Panc1 (cell line): Measurements from ENCODE around the gene PFN3. TPM values are rescaled to one million over a fixed set of nuclear protein-coding genes. Genes with fewer than 3 reads are reported as not detected.

Experiments used
- ATAC-seq: fragments of 200-7000 bp; cut with Tn5 transposase; 2 replicates; pipeline ENCODE4 v1.9.1; 2020; ENCODE audit warnings: mild to moderate bottlenecking, moderate library complexity
- BruUV-seq: library from RNA; stranded (reverse); fragments of 400-500 nt; replicated peaks from 2 replicates; lab custom pipeline; 2021; lab: Mats Ljungman, UMichigan
- CTCF ChIA-PET: fragments of 300-600 bp; sonication (Branson Sonifier 250); formaldehyde crosslinking; loops from one replicate; lab custom pipeline; 2022; ENCODE audit warnings: antibody characterized with exemption; lab: Charles Lee
- POLR2A ChIA-PET: fragments of 300-600 bp; sonication (Branson Sonifier 250); formaldehyde crosslinking; loops from one replicate; lab custom pipeline; 2022; ENCODE audit warnings: antibody characterized with exemption; lab: Charles Lee
- DNase-seq: peaks from one replicate; pipeline ENCODE4 v3.0.0-alpha.2; 2010; ENCODE audit warnings: low read depth, low spot score
- H3K27ac ChIP-seq: 2 replicates; pipeline ENCODE4 v1.5.1; 2011; ENCODE audit warnings: mild to moderate bottlenecking, low read length, inconsistent platforms
- H3K27me3 ChIP-seq: fragments of 200-500 bp; sonication (Bioruptor generic); 2 replicates; pipeline ENCODE4 v1.6.0; 2014; ENCODE audit warnings: low read length, inconsistent platforms; ENCODE audit not compliant: control insufficient read depth, insufficient read depth
- H3K36me3 ChIP-seq: fragments of 200-500 bp; sonication (Bioruptor generic); 2 replicates; pipeline ENCODE4 v1.5.1; 2014; ENCODE audit warnings: inconsistent platforms, mild to moderate bottlenecking, low read length, moderate library complexity; ENCODE audit not compliant: control insufficient read depth, insufficient read depth
- H3K4me1 ChIP-seq: 2 replicates; pipeline ENCODE4 v1.5.1; 2011; ENCODE audit warnings: inconsistent platforms, mild to moderate bottlenecking, low read length, moderate library complexity; ENCODE audit not compliant: control insufficient read depth, insufficient read depth
- H3K4me3 ChIP-seq, 2 experiments: 2 replicates each; pipeline ENCODE4 v1.5.1; 2011 to 2012; ENCODE audit warnings: low read depth in 2 of 2, low read length in 2 of 2, mild to moderate bottlenecking in 2 of 2, inconsistent platforms in 1 of 2, moderate library complexity in 1 of 2
- H3K9me3 ChIP-seq: fragments of 200-500 bp; sonication (Bioruptor generic); 2 replicates; pipeline ENCODE4 v1.5.1; 2014; ENCODE audit warnings: low read depth, mild to moderate bottlenecking, inconsistent platforms, low read length, moderate library complexity; ENCODE audit not compliant: control insufficient read depth, insufficient read depth
- CTCF ChIP-seq: fragments of 450-650 bp; IDR thresholded peaks from 2 replicates; pipeline ENCODE4 v1.5.1; 2017; ENCODE audit warnings: mild to moderate bottlenecking
- POLR2AphosphoS5 ChIP-seq: IDR thresholded peaks from 2 replicates; pipeline ENCODE4 v1.6.1; 2012; ENCODE audit warnings: mild to moderate bottlenecking, low read depth, low read length, moderate library complexity
- SIN3A ChIP-seq: IDR thresholded peaks from 2 replicates; pipeline ENCODE4 v1.6.1; 2012; ENCODE audit warnings: low read depth, mild to moderate bottlenecking, low read length, moderate library complexity, borderline replicate concordance; ENCODE audit not compliant: insufficient read depth
- TCF7L2 ChIP-seq: IDR thresholded peaks from 2 replicates; pipeline ENCODE4 v1.6.1; 2011; ENCODE audit warnings: mild to moderate bottlenecking, low read depth, low read length, inconsistent platforms
- in situ Hi-C: cut with HindIII; loops from 2 replicates; pipeline ENCODE4 v1.10.0; 2016; ENCODE audit warnings: low sequenced_read_pairs, low pct_unique_long_range_greater_than_20kb
- intact Hi-C: fragments of 100-400 bp; cut with micrococcal nuclease; formaldehyde crosslinking; loops from one replicate; pipeline ENCODE4 v1.10.0; 2022; ENCODE audit not compliant: unreplicated experiment
- total RNA-seq: library from RNA; stranded (reverse); gene quantifications from one replicate; pipeline ENCODE4 v1.2.1, GENCODE V29; 2021; ENCODE audit not compliant: unreplicated experiment
- TF ChIP-seq, protein P1 (sequence below), 2 experiments: IDR thresholded peaks; 2 replicates each; pipeline ENCODE4 v1.6.1; 2011 to 2012; ENCODE audit warnings: low read depth in 2 of 2, control low read depth in 1 of 2, low read length in 1 of 2, mild to moderate bottlenecking in 1 of 2, moderate library complexity in 1 of 2; ENCODE audit not compliant: insufficient read depth in 1 of 2

PFN3 gene
- total RNA-seq, 1 experiment from 2014 or later: not detected

DNA sequence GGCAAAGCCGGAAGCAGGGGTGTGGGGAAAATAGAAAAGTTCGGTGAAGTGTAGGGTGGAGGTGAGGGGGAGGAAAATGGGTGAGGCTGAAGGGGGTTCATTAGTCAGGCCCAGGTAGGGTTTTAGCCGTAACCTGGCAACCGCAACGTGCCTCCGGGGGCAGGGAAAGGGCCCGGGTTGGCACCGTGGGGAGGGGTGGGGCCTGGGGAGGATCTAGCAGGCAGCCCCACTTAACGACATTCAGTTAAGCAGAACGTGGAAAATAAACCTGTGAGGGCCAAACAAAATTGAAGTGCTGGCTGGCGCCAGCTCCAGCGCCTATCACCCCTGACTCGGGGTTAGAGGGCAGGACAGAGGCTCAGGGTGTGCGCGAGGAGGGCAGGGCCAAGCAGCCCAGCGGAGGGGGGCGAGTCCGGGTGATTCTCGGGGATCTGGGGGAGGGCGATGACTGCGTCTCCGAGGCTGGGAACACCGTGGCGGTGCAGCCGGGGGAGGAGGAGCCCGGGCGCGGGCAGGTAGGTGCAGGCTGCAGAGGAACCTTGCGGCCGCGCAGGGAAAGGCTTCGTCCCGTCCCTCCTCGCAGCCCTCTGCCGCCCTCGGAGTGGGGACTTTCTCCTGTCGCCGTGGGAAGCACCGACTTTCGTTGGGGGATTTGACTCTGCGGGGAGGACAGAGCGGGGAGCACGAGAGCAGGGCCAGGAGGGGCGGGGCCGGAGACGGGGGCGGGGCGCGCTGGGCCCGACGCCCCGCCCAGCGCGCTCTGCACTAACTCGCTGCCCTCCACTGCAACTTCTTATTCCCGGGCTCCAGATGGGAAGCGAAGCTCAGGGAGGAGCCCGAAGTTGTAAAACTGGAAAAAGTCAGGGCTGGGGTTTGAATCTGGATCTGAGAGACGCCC lies 37.6 kb downstream of the PFN3 start:
- Histone ChIP-seq H3K36me3 (no peaks in the 10 kb centered on the region), H3K27me3 (no peaks in the 10 kb centered on the region), H3K9me3 (no peaks in the 10 kb centered on the region), H3K27ac (peak overlapping the region; percentile 29; the same call in 1 of the 2 replicates), H3K4me1 (peaks cover 20% of the 10 kb centered on the region), H3K4me3 (peak overlapping the region; percentile 45 to 61)
- in situ Hi-C loops: no loop called here
- ChIA-PET POLR2A (no interaction called here), CTCF (no interaction called here)
- BruUV-seq: no TSS peak
- peak; percentile 68 for ATAC-seq
- intact Hi-C loops: no loop called here
- TF ChIP-seq SIN3A: no peak
- TF ChIP-seq, protein P1, sequence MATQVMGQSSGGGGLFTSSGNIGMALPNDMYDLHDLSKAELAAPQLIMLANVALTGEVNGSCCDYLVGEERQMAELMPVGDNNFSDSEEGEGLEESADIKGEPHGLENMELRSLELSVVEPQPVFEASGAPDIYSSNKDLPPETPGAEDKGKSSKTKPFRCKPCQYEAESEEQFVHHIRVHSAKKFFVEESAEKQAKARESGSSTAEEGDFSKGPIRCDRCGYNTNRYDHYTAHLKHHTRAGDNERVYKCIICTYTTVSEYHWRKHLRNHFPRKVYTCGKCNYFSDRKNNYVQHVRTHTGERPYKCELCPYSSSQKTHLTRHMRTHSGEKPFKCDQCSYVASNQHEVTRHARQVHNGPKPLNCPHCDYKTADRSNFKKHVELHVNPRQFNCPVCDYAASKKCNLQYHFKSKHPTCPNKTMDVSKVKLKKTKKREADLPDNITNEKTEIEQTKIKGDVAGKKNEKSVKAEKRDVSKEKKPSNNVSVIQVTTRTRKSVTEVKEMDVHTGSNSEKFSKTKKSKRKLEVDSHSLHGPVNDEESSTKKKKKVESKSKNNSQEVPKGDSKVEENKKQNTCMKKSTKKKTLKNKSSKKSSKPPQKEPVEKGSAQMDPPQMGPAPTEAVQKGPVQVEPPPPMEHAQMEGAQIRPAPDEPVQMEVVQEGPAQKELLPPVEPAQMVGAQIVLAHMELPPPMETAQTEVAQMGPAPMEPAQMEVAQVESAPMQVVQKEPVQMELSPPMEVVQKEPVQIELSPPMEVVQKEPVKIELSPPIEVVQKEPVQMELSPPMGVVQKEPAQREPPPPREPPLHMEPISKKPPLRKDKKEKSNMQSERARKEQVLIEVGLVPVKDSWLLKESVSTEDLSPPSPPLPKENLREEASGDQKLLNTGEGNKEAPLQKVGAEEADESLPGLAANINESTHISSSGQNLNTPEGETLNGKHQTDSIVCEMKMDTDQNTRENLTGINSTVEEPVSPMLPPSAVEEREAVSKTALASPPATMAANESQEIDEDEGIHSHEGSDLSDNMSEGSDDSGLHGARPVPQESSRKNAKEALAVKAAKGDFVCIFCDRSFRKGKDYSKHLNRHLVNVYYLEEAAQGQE (IDR thresholded peaks at IDR 0.05; ENCODE audit: insufficient read depth in 1 of 2, low read depth in 2 of 2, low read length in 1 of 2): no peak
- no peak for TF ChIP-seq POLR2AphosphoS5
- TF ChIP-seq TCF7L2: no peak
- no peak for TF ChIP-seq CTCF
- no peak for DNase-seq

DNA sequence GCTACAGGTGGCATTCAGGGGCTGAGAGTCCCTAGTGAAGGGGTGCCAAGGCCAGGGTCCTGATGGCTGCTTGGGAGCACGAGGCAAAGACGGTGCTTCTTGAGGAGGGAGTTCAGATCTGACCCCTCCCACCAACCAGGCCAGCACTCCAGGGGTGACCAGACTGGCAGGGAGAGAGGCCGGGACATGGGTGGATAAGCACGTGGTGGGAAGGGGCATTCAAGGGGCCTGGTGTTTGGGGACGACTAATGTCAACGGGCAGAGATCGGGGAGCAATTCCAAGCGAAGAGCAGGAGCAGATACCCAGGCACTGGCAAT lies 38.2 kb downstream of the PFN3 start:
- Histone ChIP-seq H3K9me3 (no peaks in the 10 kb centered on the region), H3K4me1 (peaks cover 18% of the 10 kb centered on the region), H3K4me3 (no peak overlapping the region), H3K36me3 (no peaks in the 10 kb centered on the region), H3K27ac (no peak overlapping the region), H3K27me3 (no peaks in the 10 kb centered on the region)
- in situ Hi-C loops (no loop called here), intact Hi-C loops (no loop called here)
- BruUV-seq: no TSS peak
- POLR2A ChIA-PET: no interaction called here
- TF ChIP-seq POLR2AphosphoS5 (no peak), SIN3A (no peak), TCF7L2 (no peak), CTCF (no peak)
- TF ChIP-seq, protein P1 (IDR thresholded peaks at IDR 0.05; ENCODE audit: insufficient read depth in 1 of 2, low read depth in 2 of 2, low read length in 1 of 2): no peak
- no peak for ATAC-seq
- DNase-seq: no peak
- CTCF ChIA-PET: no interaction called here
